H9 (cell line): ENCODE measurements around the gene C4orf51. TPM values are rescaled to one million over a fixed set of nuclear protein-coding genes. Genes with fewer than 3 reads are reported as not detected.

ENCODE experiments used
- DNase-seq: peaks from one replicate; pipeline ENCODE4 v3.0.0-alpha.2; 2017
- H2AFZ ChIP-seq: one replicate; pipeline ENCODE4 v1.6.1; 2013; ENCODE audit warnings: mild to moderate bottlenecking, low read length, control low read depth, moderate library complexity
- H2AK5ac ChIP-seq: 2 replicates; pipeline ENCODE4 v1.6.1; 2013; ENCODE audit warnings: low read length, control low read depth, mixed read lengths; ENCODE audit not compliant: insufficient read length
- H2BK120ac ChIP-seq: one replicate; pipeline ENCODE4 v1.6.1; 2013; ENCODE audit warnings: low read depth, mild to moderate bottlenecking, low read length, control low read depth, inconsistent platforms; ENCODE audit not compliant: poor library complexity, severe bottlenecking
- H2BK12ac ChIP-seq: 2 replicates; pipeline ENCODE4 v1.6.1; 2013; ENCODE audit warnings: low read length, control low read depth, mixed read lengths, low read depth; ENCODE audit not compliant: insufficient read length
- H2BK15ac ChIP-seq: 2 replicates; pipeline ENCODE4 v1.6.1; 2013; ENCODE audit warnings: low read depth, low read length, control low read depth
- H2BK20ac ChIP-seq: one replicate; pipeline ENCODE4 v1.6.1; 2013; ENCODE audit warnings: low read depth, mild to moderate bottlenecking, low read length, control low read depth, inconsistent platforms; ENCODE audit not compliant: poor library complexity, severe bottlenecking
- H2BK5ac ChIP-seq: 2 replicates; pipeline ENCODE4 v1.6.1; 2013; ENCODE audit warnings: low read length, control low read depth, mixed read lengths; ENCODE audit not compliant: insufficient read length
- H3K14ac ChIP-seq: 2 replicates; pipeline ENCODE4 v1.6.1; 2013; ENCODE audit warnings: low read length, control low read depth; ENCODE audit not compliant: insufficient read depth
- H3K18ac ChIP-seq: 2 replicates; pipeline ENCODE4 v1.6.1; 2013; ENCODE audit warnings: low read depth, mild to moderate bottlenecking, mixed read lengths, low read length, control low read depth; ENCODE audit not compliant: insufficient read length
- H3K23ac ChIP-seq: 2 replicates; pipeline ENCODE4 v1.6.1; 2013; ENCODE audit warnings: low read length, control low read depth, mixed read lengths, low read depth; ENCODE audit not compliant: insufficient read length
- H3K23me2 ChIP-seq: 2 replicates; pipeline ENCODE4 v1.6.1; 2013; ENCODE audit warnings: low read depth, mild to moderate bottlenecking, mixed read lengths, low read length, control low read depth; ENCODE audit not compliant: insufficient read length, poor library complexity, severe bottlenecking
- H3K27ac ChIP-seq: 2 replicates; pipeline ENCODE4 v1.5.1; 2013; ENCODE audit warnings: low read length, control low read depth, mixed read lengths, low read depth; ENCODE audit not compliant: insufficient read length
- H3K27me3 ChIP-seq: 2 replicates; pipeline ENCODE4 v1.6.1; 2013; ENCODE audit warnings: low read length, control low read depth, inconsistent platforms; ENCODE audit not compliant: insufficient read depth
- H3K4ac ChIP-seq: 2 replicates; pipeline ENCODE4 v1.6.1; 2013; ENCODE audit warnings: low read depth, mild to moderate bottlenecking, control low read depth, inconsistent platforms, low read length, moderate library complexity
- H3K4me1 ChIP-seq: 2 replicates; pipeline ENCODE4 v1.6.1; 2013; ENCODE audit warnings: low read length, control low read depth, inconsistent platforms; ENCODE audit not compliant: insufficient read depth
- H3K4me2 ChIP-seq: 2 replicates; pipeline ENCODE4 v1.6.1; 2013; ENCODE audit warnings: low read length, control low read depth, mixed read lengths; ENCODE audit not compliant: insufficient read length, insufficient read depth
- H3K56ac ChIP-seq: 2 replicates; pipeline ENCODE4 v1.6.1; 2013; ENCODE audit warnings: low read depth, mild to moderate bottlenecking, mixed read lengths, low read length, control low read depth; ENCODE audit not compliant: insufficient read length
- H3K79me1 ChIP-seq: 2 replicates; pipeline ENCODE4 v1.6.1; 2013; ENCODE audit warnings: low read depth, mild to moderate bottlenecking, moderate library complexity, low read length, control low read depth, inconsistent platforms; ENCODE audit not compliant: insufficient read depth, poor library complexity, severe bottlenecking
- H3K79me2 ChIP-seq: 2 replicates; pipeline ENCODE4 v1.6.1; 2013; ENCODE audit warnings: low read length, control low read depth, inconsistent platforms; ENCODE audit not compliant: insufficient read depth
- H3K9ac ChIP-seq: 2 replicates; pipeline ENCODE4 v1.6.1; 2013; ENCODE audit warnings: low read length, control low read depth, mixed read lengths; ENCODE audit not compliant: insufficient read length; ENCODE audit errors: extremely low read depth
- H3K9me3 ChIP-seq: one replicate; pipeline ENCODE4 v1.6.1; 2013; ENCODE audit warnings: low read depth, low read length, inconsistent platforms; ENCODE audit not compliant: control insufficient read depth
- H3T11ph ChIP-seq: one replicate; pipeline ENCODE4 v1.6.1; 2013; ENCODE audit warnings: mild to moderate bottlenecking, low read length, control low read depth, inconsistent platforms
- H4K20me1 ChIP-seq: one replicate; pipeline ENCODE4 v1.6.1; 2013; ENCODE audit not compliant: control insufficient read depth, insufficient read length, insufficient read depth
- H4K5ac ChIP-seq: 2 replicates; pipeline ENCODE4 v1.6.1; 2013; ENCODE audit warnings: low read depth, mild to moderate bottlenecking, mixed read lengths, low read length, control low read depth; ENCODE audit not compliant: insufficient read length
- H4K8ac ChIP-seq: replicated peaks from 2 replicates; pipeline ENCODE4 v1.6.1; 2013; ENCODE audit warnings: low read length, control low read depth, mixed read lengths, low read depth; ENCODE audit not compliant: insufficient read length
- H4K91ac ChIP-seq: 2 replicates; pipeline ENCODE4 v1.6.1; 2013; ENCODE audit warnings: low read depth, mild to moderate bottlenecking, moderate library complexity, mixed read lengths, low read length, control low read depth; ENCODE audit not compliant: insufficient read length
- H3K27ac Mint-ChIP-seq, 3 experiments: 2 replicates in 2 of 3; 3 replicates in 1 of 3; pipeline ENCODE4 v1.8.0; 2020 to 2021; ENCODE audit warnings: mixed read lengths in 3 of 3, mild to moderate bottlenecking in 1 of 3, moderate library complexity in 1 of 3
- H3K27me3 Mint-ChIP-seq: 2 replicates; pipeline ENCODE4 v1.8.0; 2021; ENCODE audit warnings: low read depth, mild to moderate bottlenecking, moderate library complexity, mixed read lengths
- H3K36me3 Mint-ChIP-seq, 3 experiments: 2 replicates in 2 of 3; 3 replicates in 1 of 3; pipeline ENCODE4 v1.8.0; 2020 to 2021; ENCODE audit warnings: low read depth in 3 of 3, mixed read lengths in 3 of 3; ENCODE audit not compliant: insufficient read depth in 1 of 3
- H3K4me1 Mint-ChIP-seq, 2 experiments: 2 replicates each; pipeline ENCODE4 v1.8.0; 2020; ENCODE audit warnings: mixed read lengths in 2 of 2
- H3K4me3 Mint-ChIP-seq, 2 experiments: 2 replicates in 1 of 2; 3 replicates in 1 of 2; pipeline ENCODE4 v1.8.0; 2020 to 2021; ENCODE audit warnings: mild to moderate bottlenecking in 2 of 2, mixed read lengths in 2 of 2, moderate library complexity in 1 of 2
- H3K9me3 Mint-ChIP-seq, 2 experiments: 2 replicates in 1 of 2; 3 replicates in 1 of 2; pipeline ENCODE4 v1.8.0; 2020; ENCODE audit warnings: mild to moderate bottlenecking in 2 of 2, mixed read lengths in 2 of 2, moderate library complexity in 1 of 2
- WGBS: extraction: QIAGEN DNeasy Blood & Tissue Kit; methylation state at CpG from one replicate; pipeline ENCODE4 v1.1.7; 2013; ENCODE audit warnings: missing lambda C conversion rate, low lambda C conversion rate, mixed read lengths; ENCODE audit not compliant: insufficient read length; ENCODE audit errors: extremely low coverage; 5-methylcytosine and 5-hydroxymethylcytosine counted together
- total RNA-seq: library from RNA; stranded (reverse); gene quantifications from 2 replicates; pipeline ENCODE4 v1.2.1, GENCODE V29; 2021
- TF ChIP-seq, protein P1 (sequence below): fragments of 200-600 bp; sonication (generic); conservative IDR thresholded peaks from 3 replicates; pipeline ENCODE4 v1.8.0; 2021; ENCODE audit warnings: antibody characterized with exemption, mild to moderate bottlenecking

C4orf51 gene
- total RNA-seq, 1 experiment from 2014 or later: 6.0 TPM

DNA sequence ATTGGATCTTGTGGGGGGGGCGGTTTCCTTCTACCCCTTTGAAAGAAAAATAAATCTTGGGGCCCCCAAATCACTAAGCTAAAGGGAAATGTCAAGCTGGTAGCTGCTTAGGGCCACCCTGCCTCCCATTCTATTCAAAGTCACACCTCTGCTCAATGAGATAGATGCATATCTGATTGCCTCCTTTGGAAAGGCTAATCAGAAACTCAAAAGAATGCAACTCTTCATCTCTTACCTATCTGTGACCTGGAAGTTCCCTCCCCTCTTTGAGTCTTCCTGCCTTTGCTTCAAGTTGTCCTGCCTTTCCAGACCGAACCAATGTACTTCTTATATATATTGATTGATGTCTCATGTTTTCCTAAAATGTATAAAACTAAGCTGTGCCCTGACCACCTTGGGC, 7.0 kb downstream of the C4orf51 start:
- Histone ChIP-seq H3K23ac (no peak overlapping the region), H3K56ac (no peak overlapping the region), H2AFZ (no peak overlapping the region), H3K18ac (no peak overlapping the region), H4K5ac (no peak overlapping the region), H3K4me2 (no peak overlapping the region), H3K23me2 (no peaks in the 10 kb centered on the region), H3T11ph (no peak overlapping the region), H4K8ac (no peak overlapping the region), H2BK15ac (no peak overlapping the region), H3K4ac (no peak overlapping the region), H2AK5ac (no peak overlapping the region), H3K27me3 (no peaks in the 10 kb centered on the region), H2BK12ac (no peak overlapping the region), H2BK20ac (no peak overlapping the region), H3K14ac (no peak overlapping the region), H3K4me1 (peaks cover 3% of the 10 kb centered on the region; the same call in 1 of the 2 replicates), H2BK120ac (no peak overlapping the region), H3K79me1 (no peaks in the 10 kb centered on the region), H3K9me3 (no peaks in the 10 kb centered on the region), H2BK5ac (no peak overlapping the region), H3K27ac (no peak overlapping the region), H3K9ac (no peak overlapping the region), H4K91ac (no peak overlapping the region), H4K20me1 (no peaks in the 10 kb centered on the region), H3K79me2 (no peaks in the 10 kb centered on the region)
- H3K36me3 Mint-ChIP-seq: peaks cover 2 to 18% (median 12%) of the 10 kb centered on the region in 3 experiments; a peak in 6 of 7 replicates
- DNase-seq: no peak
- H3K4me3 Mint-ChIP-seq: no peak overlapping the region
- WGBS: no CpG with 5 or more reads among the region's 2 CpGs
- no peaks in the 10 kb centered on the region for H3K27me3 Mint-ChIP-seq
- H3K27ac Mint-ChIP-seq: peak overlapping the region in 1 of 3 experiments; percentile 5; a peak in 1 of 7 replicates
- H3K9me3 Mint-ChIP-seq: peaks cover 10 to 15% of the 10 kb centered on the region in 2 experiments; a peak in 4 of 5 replicates
- TF ChIP-seq, protein P1, sequence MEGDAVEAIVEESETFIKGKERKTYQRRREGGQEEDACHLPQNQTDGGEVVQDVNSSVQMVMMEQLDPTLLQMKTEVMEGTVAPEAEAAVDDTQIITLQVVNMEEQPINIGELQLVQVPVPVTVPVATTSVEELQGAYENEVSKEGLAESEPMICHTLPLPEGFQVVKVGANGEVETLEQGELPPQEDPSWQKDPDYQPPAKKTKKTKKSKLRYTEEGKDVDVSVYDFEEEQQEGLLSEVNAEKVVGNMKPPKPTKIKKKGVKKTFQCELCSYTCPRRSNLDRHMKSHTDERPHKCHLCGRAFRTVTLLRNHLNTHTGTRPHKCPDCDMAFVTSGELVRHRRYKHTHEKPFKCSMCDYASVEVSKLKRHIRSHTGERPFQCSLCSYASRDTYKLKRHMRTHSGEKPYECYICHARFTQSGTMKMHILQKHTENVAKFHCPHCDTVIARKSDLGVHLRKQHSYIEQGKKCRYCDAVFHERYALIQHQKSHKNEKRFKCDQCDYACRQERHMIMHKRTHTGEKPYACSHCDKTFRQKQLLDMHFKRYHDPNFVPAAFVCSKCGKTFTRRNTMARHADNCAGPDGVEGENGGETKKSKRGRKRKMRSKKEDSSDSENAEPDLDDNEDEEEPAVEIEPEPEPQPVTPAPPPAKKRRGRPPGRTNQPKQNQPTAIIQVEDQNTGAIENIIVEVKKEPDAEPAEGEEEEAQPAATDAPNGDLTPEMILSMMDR: no peak
- H3K4me1 Mint-ChIP-seq: peaks cover 10 to 15% of the 10 kb centered on the region in 2 experiments
